ENCODE data around the gene CHURC1.

- TF ChIP-seq CTCF (IDR thresholded peaks at IDR 0.05) = no peak
- TF ChIP-seq POLR2A (IDR thresholded peaks at IDR 0.05) = no peak
Measured at GRCh38 chr14:64973826-64974225, 59.6 kb downstream of the CHURC1 start.

Measured in uterus (tissue), 2 donors.